ENCODE data around the gene EIF2A.

Gene EIF2A

GRCh38 chr3:150603153-150603979 is 56.8 kb downstream of the EIF2A start, which contains the start of gene SELENOT:
Gene SELENOT (plus strand): TSS chr3:150603321. CDS start chr3:150603363, 42 bp downstream.
- peak; percentile 96 for DNase-seq

- DNase-seq, result no peak
Observed at GRCh38 chr3:150603980-150604319, 57.4 kb downstream of the EIF2A start.

- DNase-seq, result no peak
Observed at GRCh38 chr3:150605998-150606641, 59.5 kb downstream of the EIF2A start.

GRCh38 chr3:150607267-150608065 is 60.9 kb downstream of the EIF2A start:
- DNase-seq, result no peak

GRCh38 chr3:150609988-150610387 is 63.4 kb downstream of the EIF2A start:
- DNase-seq, result no peak

- no peak for DNase-seq
Observed at GRCh38 chr3:150610785-150611184, 64.2 kb downstream of the EIF2A start.

- no peak for DNase-seq
Observed at GRCh38 chr3:150611666-150612065, 65.1 kb downstream of the EIF2A start.

GRCh38 chr3:150612494-150612893 is 65.9 kb downstream of the EIF2A start:
- DNase-seq, result no peak

GRCh38 chr3:150613034-150613433 is 66.4 kb downstream of the EIF2A start:
- DNase-seq, result no peak

- DNase-seq, result no peak
Observed at GRCh38 chr3:150613709-150614480, 67.3 kb downstream of the EIF2A start.

GRCh38 chr3:150620002-150620689 is 73.6 kb downstream of the EIF2A start:
- no peak for DNase-seq

- peak; percentile 69 for DNase-seq
Observed at GRCh38 chr3:150622955-150623354, 76.4 kb downstream of the EIF2A start.

- DNase-seq, result no peak
Observed at GRCh38 chr3:150623945-150624344, 77.4 kb downstream of the EIF2A start.

GRCh38 chr3:150626148-150626930 is 79.8 kb downstream of the EIF2A start:
- no peak for DNase-seq

GRCh38 chr3:150627557-150627956 is 81.0 kb downstream of the EIF2A start:
- peak; percentile 74 for DNase-seq

- no peak for DNase-seq
Observed at GRCh38 chr3:150631515-150632221, 85.1 kb downstream of the EIF2A start.

GRCh38 chr3:150635076-150635475 is 88.5 kb downstream of the EIF2A start:
- no peak for DNase-seq

- no peak for DNase-seq
Observed at GRCh38 chr3:150635526-150635925, 88.9 kb downstream of the EIF2A start.
